NCI-H2196 (cell line): ENCODE measurements around the gene GJE1.
A peak's percentile ranks its signal among the peaks of the same experiment; 100 is the strongest.
"Not testable (repeated sequence)": the region's sequence is repeated elsewhere in the genome, so short reads cannot be mapped to it uniquely, and the experiment has no call there.

Source experiments
- DNase-seq: peaks from one replicate; lab custom pipeline; 2025; ENCODE audit not compliant: unreplicated experiment; lab: John Stamatoyannopoulos, UW

The GJE1 gene

GRCh38 chr6:142132625-142133024 lies at the start of gene GJE1:
Gene GJE1, plus strand, starts transcription at chr6:142132925. Its CDS starts 234 bp downstream, at chr6:142133159.
- DNase-seq = no peak

DNA sequence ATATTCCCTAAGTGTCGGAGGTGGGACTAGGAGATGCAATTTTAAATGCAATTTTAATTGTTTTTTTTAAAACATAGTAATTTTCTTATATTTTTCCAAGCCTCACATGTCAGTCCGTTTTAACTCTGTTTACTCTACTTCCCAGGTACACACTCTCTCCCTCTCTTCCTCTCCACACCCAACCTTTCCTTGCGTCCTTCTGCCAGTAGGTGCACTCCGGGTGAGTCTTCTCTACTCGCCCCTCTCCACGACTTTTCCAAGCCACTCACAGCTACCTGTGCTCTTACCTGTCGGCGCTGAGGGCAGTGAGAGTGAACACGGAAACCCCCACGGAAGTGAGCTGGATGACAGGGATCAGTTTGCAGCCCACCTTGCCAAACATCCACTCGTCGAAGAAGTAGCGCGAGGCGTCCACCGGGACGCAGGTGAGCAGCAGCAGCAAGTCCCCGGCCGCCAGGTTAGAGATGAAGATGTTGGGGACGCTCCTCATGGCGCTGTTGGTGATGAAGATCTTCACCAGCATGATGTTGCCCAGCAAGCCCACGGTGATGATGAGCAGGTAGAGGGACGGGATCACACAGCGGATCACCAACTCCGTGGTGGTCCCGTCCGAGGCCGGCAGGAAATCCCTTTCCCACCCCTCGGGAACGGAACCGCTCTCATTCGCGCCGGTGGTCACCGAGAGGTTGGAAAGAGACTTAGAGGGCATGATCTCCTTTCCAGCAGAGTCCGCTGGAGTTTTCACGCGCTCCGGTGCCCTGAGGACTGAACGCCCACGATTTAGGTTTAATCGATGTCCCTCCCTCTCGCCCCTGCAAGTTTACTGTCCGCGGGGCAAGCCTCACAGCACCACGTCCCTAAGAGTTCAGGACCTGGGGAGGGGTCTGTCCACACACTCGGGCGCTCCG lies 44.5 kb upstream of the GJE1 start:
- DNase-seq = no peak

GRCh38 chr6:142088858-142089216 lies 43.9 kb upstream of the GJE1 start:
- no peak for DNase-seq

GRCh38 chr6:142104820-142105219 lies 27.9 kb upstream of the GJE1 start:
- DNase-seq = not testable (repeated sequence)

GRCh38 chr6:142110820-142111219 lies 21.9 kb upstream of the GJE1 start:
- DNase-seq = not testable (repeated sequence)

DNA sequence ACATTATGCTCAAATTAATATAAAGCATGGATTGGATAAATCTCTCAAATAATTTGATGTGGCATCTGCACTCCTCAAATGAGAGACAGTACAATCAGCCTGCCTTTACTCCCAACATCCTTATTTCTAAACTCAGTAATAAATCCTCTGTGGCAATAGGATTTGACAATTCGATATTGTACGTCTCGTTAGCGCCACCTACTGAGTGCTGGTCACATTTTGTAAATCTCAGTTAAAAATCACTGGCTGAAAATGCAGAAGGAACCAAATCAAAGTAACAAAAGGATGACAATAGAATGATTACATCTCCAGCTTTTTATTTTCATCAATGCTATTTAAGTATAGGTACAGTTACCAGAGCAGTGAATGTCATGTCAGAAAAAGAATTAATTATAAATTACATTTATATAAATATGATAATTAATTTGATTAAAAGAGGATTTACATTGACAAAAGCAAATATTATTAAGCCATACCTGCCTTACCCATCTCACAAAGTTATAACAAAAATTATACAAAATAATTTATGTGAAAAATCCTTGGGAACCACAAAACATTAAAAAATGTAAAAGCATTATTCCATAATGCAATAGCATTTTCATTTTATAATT lies 20.2 kb upstream of the GJE1 start:
- peak; percentile 72 for DNase-seq

DNA sequence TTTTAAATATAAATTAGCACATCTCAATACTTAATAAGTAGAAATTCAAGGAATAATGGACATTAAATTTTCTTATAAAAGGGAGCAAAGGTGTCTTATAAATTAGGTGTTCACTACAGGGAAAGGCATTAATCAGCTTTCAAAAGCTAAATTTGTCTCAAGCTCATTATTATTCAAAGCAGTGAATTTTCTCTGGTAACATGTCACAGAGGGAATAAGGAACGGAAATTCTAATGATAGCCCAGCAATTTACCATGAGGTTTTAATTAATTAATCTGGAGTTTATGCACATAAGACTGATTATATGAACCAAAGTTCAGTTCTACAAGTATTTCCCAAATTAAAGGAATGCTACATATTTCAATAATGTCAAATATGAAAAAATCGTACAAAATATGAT lies 15.4 kb upstream of the GJE1 start:
- no peak for DNase-seq

DNA sequence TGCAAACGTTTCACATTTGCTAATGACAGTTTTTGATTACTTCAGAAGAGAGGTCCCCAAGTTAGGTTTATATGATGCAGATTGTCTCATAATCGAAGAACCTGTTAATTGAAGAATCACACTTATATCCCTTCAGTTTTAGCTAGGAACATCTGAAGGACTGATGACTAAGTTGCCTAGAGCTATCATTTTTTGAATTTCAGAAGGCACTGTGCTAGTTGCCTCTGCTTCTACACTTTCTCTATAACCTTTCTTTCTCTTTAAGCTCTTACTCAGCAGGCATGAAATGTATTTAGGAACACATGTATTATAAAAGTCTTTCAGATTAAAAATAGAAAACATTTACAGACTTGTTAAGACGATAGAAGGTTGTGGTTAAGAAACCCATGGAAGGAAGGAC lies 14.4 kb upstream of the GJE1 start:
- DNase-seq = no peak

DNA sequence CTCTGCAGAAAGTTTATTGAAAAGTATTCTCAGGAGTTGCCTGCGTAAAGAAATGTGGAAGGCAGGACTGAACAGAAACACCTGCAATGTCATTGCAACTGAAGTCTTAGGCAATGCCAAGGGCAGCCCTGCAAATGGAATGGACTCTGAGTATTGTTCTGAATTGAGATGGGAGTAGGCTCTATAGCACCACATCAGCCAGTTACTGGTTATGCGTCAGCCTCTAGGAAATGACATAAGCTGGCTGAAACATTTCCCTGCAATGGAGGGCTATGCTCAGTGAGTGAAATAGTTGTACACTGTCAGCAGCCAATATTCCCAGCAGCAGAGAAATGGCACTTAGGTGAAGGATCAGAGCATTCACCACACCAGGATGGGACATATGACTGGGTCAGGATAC lies 13.8 kb upstream of the GJE1 start:
- no peak for DNase-seq

- no peak for DNase-seq
Measured at GRCh38 chr6:142121342-142121741, 11.4 kb upstream of the GJE1 start.

- DNase-seq = no peak
Measured at GRCh38 chr6:142130814-142131213, 1.9 kb upstream of the GJE1 start.

GRCh38 chr6:142138876-142139275 lies 6.2 kb downstream of the GJE1 start:
- no peak for DNase-seq

GRCh38 chr6:142141531-142141930 lies 8.8 kb downstream of the GJE1 start:
- not testable (repeated sequence) for DNase-seq

GRCh38 chr6:142146828-142147662 lies 14.3 kb downstream of the GJE1 start, which contains the start of the genes NMBR and VTA1:
Gene NMBR, minus strand, starts transcription at chr6:142147122. Its CDS starts 58,464 bp downstream, at chr6:142088658.
Gene VTA1, plus strand, starts transcription at chr6:142147263. Its CDS starts 25 bp downstream, at chr6:142147288.
- peak; percentile 98 for DNase-seq

GRCh38 chr6:142152746-142153145 lies 20.0 kb downstream of the GJE1 start:
- DNase-seq = no peak

DNA sequence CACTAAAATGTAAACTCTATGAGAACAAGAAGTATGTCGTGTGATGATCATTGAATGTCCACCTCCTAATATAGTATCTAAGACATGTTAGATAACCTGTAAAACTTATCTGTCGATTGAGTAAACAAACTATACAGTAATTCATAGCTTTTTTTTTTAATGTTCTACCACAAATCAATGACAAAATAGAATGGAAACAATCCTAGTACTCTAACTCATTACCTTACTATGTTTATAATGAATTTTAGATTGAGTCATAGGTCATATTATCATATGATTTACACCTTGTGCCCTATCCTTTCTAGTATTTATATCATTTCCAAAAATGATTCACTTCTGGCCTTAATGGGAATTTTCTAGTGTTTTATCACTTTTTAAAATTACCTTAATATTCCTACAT lies 20.5 kb downstream of the GJE1 start:
- no peak for DNase-seq

DNA sequence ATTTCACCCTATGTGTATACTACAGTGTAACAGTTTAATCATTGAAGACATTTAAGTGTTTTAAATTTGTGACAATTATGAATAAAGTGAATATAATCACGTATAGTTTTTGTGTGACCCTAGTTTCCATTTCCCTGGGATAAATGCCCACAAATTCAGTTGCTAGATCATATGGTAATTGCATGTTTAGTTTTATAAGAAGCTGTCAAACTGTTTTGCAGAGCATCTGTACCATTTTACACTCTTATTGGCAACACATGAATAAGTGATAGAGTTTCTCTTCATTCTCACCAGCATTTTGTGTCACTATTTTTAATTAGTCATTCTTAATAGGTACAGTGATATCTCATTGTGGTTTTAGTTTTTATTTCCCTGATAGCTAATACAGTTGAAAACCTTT lies 21.6 kb downstream of the GJE1 start:
- DNase-seq = no peak

DNA sequence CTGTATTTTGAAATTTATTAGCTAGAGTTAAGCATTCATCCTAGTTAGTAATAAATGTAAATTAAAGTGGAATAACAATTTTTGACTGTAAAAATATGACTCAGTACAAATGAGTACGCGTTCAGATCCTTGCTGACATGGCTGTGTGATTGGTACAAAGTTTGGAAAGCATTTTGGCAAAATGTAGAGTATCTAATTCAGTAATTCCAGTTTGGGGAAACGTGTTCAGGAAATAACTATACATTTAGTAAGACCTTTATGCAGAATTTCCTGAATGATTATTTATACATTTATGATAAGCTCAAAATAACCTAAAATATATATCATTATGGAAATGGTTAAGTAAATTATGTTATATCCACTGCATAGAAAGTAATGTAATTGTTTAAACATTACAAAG lies 22.4 kb downstream of the GJE1 start:
- DNase-seq = no peak

- DNase-seq = peak; percentile 23
Measured at GRCh38 chr6:142155895-142156757, 23.4 kb downstream of the GJE1 start.

DNA sequence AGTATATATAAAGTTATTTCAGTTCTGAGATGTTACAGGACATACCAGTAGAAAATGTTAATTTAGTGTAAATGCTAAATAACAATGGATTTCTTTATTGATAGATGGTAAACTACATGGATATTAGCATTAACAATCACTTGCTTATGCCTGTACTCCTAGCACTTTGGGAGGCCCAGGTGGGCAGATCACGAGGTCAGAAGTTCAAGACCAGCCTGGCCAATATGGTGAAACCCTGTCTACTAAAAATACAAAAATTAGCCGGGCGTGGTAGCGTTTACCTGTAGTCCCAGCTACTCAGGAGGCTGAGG lies 24.0 kb downstream of the GJE1 start:
- not testable (repeated sequence) for DNase-seq

DNA sequence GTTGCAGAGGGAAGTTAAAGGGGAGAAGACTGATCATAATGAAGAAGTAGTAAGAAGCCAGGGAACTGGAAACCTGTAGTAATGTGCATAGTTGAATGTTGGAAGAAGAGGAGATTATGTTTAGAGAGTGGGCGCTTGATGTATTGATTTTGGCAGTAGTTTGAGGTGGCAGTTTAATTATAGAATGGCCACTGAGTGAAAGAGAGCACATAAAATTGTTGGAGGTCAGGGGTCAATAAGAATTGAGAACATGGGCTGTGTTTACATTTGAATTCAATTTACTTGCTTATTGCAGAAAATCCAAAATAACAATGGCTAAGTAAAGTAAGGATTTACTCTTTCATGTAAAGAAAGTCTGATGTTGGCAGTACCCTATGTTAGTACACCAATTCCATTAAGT lies 30.1 kb downstream of the GJE1 start:
- no peak for DNase-seq
